NCI-H2196 (cell line): ENCODE results near the gene NDUFAF5.
"Not testable (repeated sequence)": the region's sequence is repeated elsewhere in the genome, so short reads cannot be mapped to it uniquely, and the experiment has no call there.

Source experiments
- DNase-seq: peaks from one replicate; lab custom pipeline; 2025; ENCODE audit not compliant: unreplicated experiment; lab: John Stamatoyannopoulos, UW

Gene NDUFAF5

GRCh38 chr20:13784893-13785715 is at the start of gene NDUFAF5, which contains the start of gene ESF1:
TSS of gene NDUFAF5 (plus strand) at chr20:13785028. CDS start at chr20:13785069, 41 bp downstream.
TSS of gene ESF1 (minus strand) at chr20:13784919. CDS start at chr20:13783140, 1,779 bp downstream.
- peak; percentile 91 for DNase-seq

GRCh38 chr20:13735826-13736225 is 49.0 kb upstream of the NDUFAF5 start:
- no peak for DNase-seq

GRCh38 chr20:13736436-13737191 is 48.2 kb upstream of the NDUFAF5 start:
- DNase-seq, result no peak

- not testable (repeated sequence) for DNase-seq
Measured at GRCh38 chr20:13738187-13738586, 46.6 kb upstream of the NDUFAF5 start.

GRCh38 chr20:13739731-13740649 is 44.8 kb upstream of the NDUFAF5 start:
- no peak for DNase-seq

GRCh38 chr20:13741879-13742278 is 42.9 kb upstream of the NDUFAF5 start:
- DNase-seq, result no peak

GRCh38 chr20:13744352-13744751 is 40.5 kb upstream of the NDUFAF5 start:
- DNase-seq, result no peak

- DNase-seq, result no peak
Measured at GRCh38 chr20:13745784-13746183, 39.0 kb upstream of the NDUFAF5 start.

- DNase-seq, result no peak
Measured at GRCh38 chr20:13749811-13750210, 35.0 kb upstream of the NDUFAF5 start.

GRCh38 chr20:13753436-13754036 is 31.3 kb upstream of the NDUFAF5 start:
- DNase-seq, result no peak

GRCh38 chr20:13755809-13756208 is 29.0 kb upstream of the NDUFAF5 start:
- no peak for DNase-seq

GRCh38 chr20:13756551-13756950 is 28.3 kb upstream of the NDUFAF5 start:
- DNase-seq, result no peak

GRCh38 chr20:13758884-13759283 is 25.9 kb upstream of the NDUFAF5 start:
- no peak for DNase-seq

GRCh38 chr20:13760451-13760946 is 24.3 kb upstream of the NDUFAF5 start:
- not testable (repeated sequence) for DNase-seq

- no peak for DNase-seq
Measured at GRCh38 chr20:13765299-13765698, 19.5 kb upstream of the NDUFAF5 start.

- no peak for DNase-seq
Measured at GRCh38 chr20:13765868-13766416, 18.9 kb upstream of the NDUFAF5 start.

GRCh38 chr20:13770141-13770540 is 14.7 kb upstream of the NDUFAF5 start:
- no peak for DNase-seq

GRCh38 chr20:13771853-13772453 is 12.9 kb upstream of the NDUFAF5 start:
- peak; percentile 67 for DNase-seq

GRCh38 chr20:13772529-13772928 is 12.3 kb upstream of the NDUFAF5 start:
- DNase-seq, result no peak

- DNase-seq, result no peak
Measured at GRCh38 chr20:13775867-13776266, 9.0 kb upstream of the NDUFAF5 start.
